Glutamatergic neuron (in vitro differentiated cells): ENCODE measurements around the gene IL22RA2. TPM values are rescaled to one million over a fixed set of nuclear protein-coding genes. Genes with fewer than 3 reads are reported as not detected.

Experiments used
- DNase-seq: peaks from one replicate; pipeline ENCODE4 v3.0.0; 2022
- H3K27ac Mint-ChIP-seq: one replicate; pipeline ENCODE4 v1.8.0; 2020; ENCODE audit warnings: mild to moderate bottlenecking, mixed read lengths, inconsistent platforms; ENCODE audit not compliant: unreplicated experiment
- H3K27me3 Mint-ChIP-seq: one replicate; pipeline ENCODE4 v1.8.0; 2020; ENCODE audit warnings: mild to moderate bottlenecking, moderate library complexity, mixed read lengths, inconsistent platforms; ENCODE audit not compliant: unreplicated experiment
- H3K36me3 Mint-ChIP-seq: one replicate; pipeline ENCODE4 v1.8.0; 2020; ENCODE audit warnings: mild to moderate bottlenecking, mixed read lengths, inconsistent platforms; ENCODE audit not compliant: unreplicated experiment
- H3K4me1 Mint-ChIP-seq: one replicate; pipeline ENCODE4 v1.8.0; 2020; ENCODE audit warnings: mild to moderate bottlenecking, low read depth, mixed read lengths, inconsistent platforms; ENCODE audit not compliant: unreplicated experiment
- H3K4me3 Mint-ChIP-seq: one replicate; pipeline ENCODE4 v1.8.0; 2020; ENCODE audit warnings: mild to moderate bottlenecking, mixed read lengths, inconsistent platforms; ENCODE audit not compliant: unreplicated experiment
- H3K9me3 Mint-ChIP-seq: one replicate; pipeline ENCODE4 v1.8.0; 2020; ENCODE audit warnings: mild to moderate bottlenecking, moderate library complexity, mixed read lengths, inconsistent platforms; ENCODE audit not compliant: unreplicated experiment
- total RNA-seq: library from RNA; stranded (reverse); fragmentation: NEBNext Ultra II Directional; extraction: Animal tissue kit (Norgen Biotek cat#: 25700); gene quantifications from one replicate; pipeline ENCODE4 v1.2.1, GENCODE V29; 2021; ENCODE audit not compliant: unreplicated experiment
- TF ChIP-seq, protein P1 (sequence below): fragments of 200-600 bp; sonication (generic); IDR thresholded peaks from one replicate; pipeline ENCODE4 v1.5.0; 2021; ENCODE audit not compliant: partially characterized antibody, unreplicated experiment

IL22RA2 gene
- total RNA-seq, 1 donor from 2014 or later: not detected

- no peak for DNase-seq
- H3K36me3 Mint-ChIP-seq: peaks cover 8% of the 10 kb centered on the region
- no peak overlapping the region for H3K27ac Mint-ChIP-seq
- no peaks in the 10 kb centered on the region for H3K27me3 Mint-ChIP-seq
- TF ChIP-seq, protein P1, sequence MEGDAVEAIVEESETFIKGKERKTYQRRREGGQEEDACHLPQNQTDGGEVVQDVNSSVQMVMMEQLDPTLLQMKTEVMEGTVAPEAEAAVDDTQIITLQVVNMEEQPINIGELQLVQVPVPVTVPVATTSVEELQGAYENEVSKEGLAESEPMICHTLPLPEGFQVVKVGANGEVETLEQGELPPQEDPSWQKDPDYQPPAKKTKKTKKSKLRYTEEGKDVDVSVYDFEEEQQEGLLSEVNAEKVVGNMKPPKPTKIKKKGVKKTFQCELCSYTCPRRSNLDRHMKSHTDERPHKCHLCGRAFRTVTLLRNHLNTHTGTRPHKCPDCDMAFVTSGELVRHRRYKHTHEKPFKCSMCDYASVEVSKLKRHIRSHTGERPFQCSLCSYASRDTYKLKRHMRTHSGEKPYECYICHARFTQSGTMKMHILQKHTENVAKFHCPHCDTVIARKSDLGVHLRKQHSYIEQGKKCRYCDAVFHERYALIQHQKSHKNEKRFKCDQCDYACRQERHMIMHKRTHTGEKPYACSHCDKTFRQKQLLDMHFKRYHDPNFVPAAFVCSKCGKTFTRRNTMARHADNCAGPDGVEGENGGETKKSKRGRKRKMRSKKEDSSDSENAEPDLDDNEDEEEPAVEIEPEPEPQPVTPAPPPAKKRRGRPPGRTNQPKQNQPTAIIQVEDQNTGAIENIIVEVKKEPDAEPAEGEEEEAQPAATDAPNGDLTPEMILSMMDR: no peak
- no peaks in the 10 kb centered on the region for H3K4me1 Mint-ChIP-seq
- peaks cover 3% of the 10 kb centered on the region for H3K9me3 Mint-ChIP-seq
- H3K4me3 Mint-ChIP-seq: no peak overlapping the region
Measured at GRCh38 chr6:137105375-137105774, 68.1 kb downstream of the IL22RA2 start.

DNA sequence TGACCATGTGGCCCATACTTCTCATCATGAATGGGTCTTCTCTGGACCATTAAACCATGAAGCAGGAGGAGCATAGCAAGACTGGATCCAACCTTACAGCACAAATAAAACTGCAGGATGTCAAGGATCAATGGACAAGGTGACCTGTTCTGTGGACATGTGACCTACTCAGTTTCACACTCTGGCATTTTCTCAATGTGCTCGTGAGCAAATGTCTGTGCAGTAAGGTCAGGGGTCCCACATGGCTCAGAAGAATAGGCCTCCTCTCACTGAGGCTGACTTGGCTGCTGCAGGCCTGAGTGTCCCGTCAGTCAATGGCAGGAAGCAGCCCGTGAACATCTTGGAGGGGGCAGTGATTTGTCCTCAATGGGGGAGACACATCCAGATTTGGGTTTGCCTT is 68.5 kb downstream of the IL22RA2 start:
- H3K27me3 Mint-ChIP-seq: no peaks in the 10 kb centered on the region
- H3K9me3 Mint-ChIP-seq: peaks cover 3% of the 10 kb centered on the region
- H3K36me3 Mint-ChIP-seq: peaks cover 8% of the 10 kb centered on the region
- no peak for DNase-seq
- H3K4me1 Mint-ChIP-seq: no peaks in the 10 kb centered on the region
- TF ChIP-seq, protein P1: no peak
- H3K27ac Mint-ChIP-seq: no peak overlapping the region
- no peak overlapping the region for H3K4me3 Mint-ChIP-seq

GRCh38 chr6:137102851-137103492 is 70.5 kb downstream of the IL22RA2 start:
- Mint-ChIP-seq H3K27me3 (no peaks in the 10 kb centered on the region), H3K4me3 (no peak overlapping the region), H3K27ac (no peak overlapping the region), H3K4me1 (no peaks in the 10 kb centered on the region), H3K36me3 (peaks cover 8% of the 10 kb centered on the region), H3K9me3 (peaks cover 1% of the 10 kb centered on the region)
- TF ChIP-seq, protein P1: no peak
- no peak for DNase-seq

DNA sequence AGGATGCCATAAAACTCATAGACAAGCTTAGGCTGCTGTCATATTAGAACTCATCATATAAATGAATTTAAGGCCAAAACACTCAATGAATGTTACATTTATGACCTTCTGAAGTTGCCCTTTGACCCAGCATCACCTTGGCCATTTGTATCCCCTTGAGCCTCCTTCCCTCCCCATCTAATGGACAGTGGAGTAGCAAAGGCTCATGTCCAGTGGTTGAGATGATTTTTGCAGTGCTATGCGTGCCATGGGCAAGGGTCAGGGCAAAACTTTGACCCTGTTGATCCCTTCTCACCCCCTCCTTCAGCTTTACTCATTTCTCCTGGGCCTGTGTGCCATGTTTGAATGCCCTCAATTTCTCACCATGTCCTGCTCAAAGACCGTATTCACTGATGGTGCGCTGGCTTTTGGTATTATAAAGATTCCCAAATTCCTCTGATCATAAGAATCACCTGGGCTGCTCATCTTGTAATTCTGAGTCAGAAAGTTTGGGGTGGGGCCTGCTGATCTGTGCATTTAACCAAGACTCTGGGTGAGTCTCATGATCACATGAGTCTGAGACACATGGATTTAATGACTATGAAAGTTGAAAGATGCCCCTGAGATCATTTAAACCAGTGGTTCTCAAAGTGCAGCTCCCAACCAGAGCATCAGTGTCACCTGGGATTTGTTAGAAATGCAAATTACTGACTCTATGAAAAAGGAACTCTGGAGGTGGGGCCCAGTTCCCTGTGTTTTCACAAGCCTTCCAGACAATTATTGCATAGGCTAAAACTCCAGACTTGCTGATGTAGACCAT is 71.2 kb downstream of the IL22RA2 start:
- no peak for DNase-seq
- no peak overlapping the region for H3K4me3 Mint-ChIP-seq
- no peaks in the 10 kb centered on the region for H3K27me3 Mint-ChIP-seq
- peaks cover 1% of the 10 kb centered on the region for H3K9me3 Mint-ChIP-seq
- peaks cover 8% of the 10 kb centered on the region for H3K36me3 Mint-ChIP-seq
- H3K27ac Mint-ChIP-seq: no peak overlapping the region
- TF ChIP-seq, protein P1: no peak
- H3K4me1 Mint-ChIP-seq: no peaks in the 10 kb centered on the region

GRCh38 chr6:137099689-137100403 is 73.6 kb downstream of the IL22RA2 start:
- TF ChIP-seq, protein P1: no peak
- Mint-ChIP-seq H3K36me3 (peaks cover 8% of the 10 kb centered on the region), H3K4me3 (no peak overlapping the region), H3K9me3 (peaks cover 1% of the 10 kb centered on the region), H3K4me1 (no peaks in the 10 kb centered on the region), H3K27me3 (no peaks in the 10 kb centered on the region), H3K27ac (no peak overlapping the region)
- DNase-seq: no peak
